HL-60/S4 treated with retinoic acid at 250 ng/mL for 4 days and 3 days (cell line): Measurements from ENCODE around the gene MEIOB.
"Not testable (repeated sequence)": the region's sequence is repeated elsewhere in the genome, so short reads cannot be mapped to it uniquely, and the experiment has no call there.

Experiments
- in situ Hi-C: fragments of 300-500 bp; cut with MboI; formaldehyde crosslinking; loops from 2 replicates; pipeline ENCODE4 v1.7.0; 2022; ENCODE audit warnings: low sequenced_read_pairs

The MEIOB gene

GRCh38 chr16:1907226-1907860, 35.4 kb upstream of the MEIOB start:
- in situ Hi-C loops, result no loop called here

GRCh38 chr16:1906846-1907165, 34.8 kb upstream of the MEIOB start:
- in situ Hi-C loops, result no loop called here

GRCh38 chr16:1906055-1906845, 34.3 kb upstream of the MEIOB start:
- in situ Hi-C loops, result no loop called here

GRCh38 chr16:1903845-1904840, 32.2 kb upstream of the MEIOB start:
- in situ Hi-C loops, result no loop called here

GRCh38 chr16:1903220-1903574, 31.2 kb upstream of the MEIOB start:
- in situ Hi-C loops, result no loop called here

GRCh38 chr16:1902547-1903219, 30.7 kb upstream of the MEIOB start:
- in situ Hi-C loops, result no loop called here

- in situ Hi-C loops, result no loop called here
Measured at GRCh38 chr16:1900452-1900774, 28.4 kb upstream of the MEIOB start.

GRCh38 chr16:1899641-1900451, 27.9 kb upstream of the MEIOB start:
- in situ Hi-C loops, result no loop called here

- in situ Hi-C loops, result not testable (repeated sequence)
Measured at GRCh38 chr16:1897692-1898091, 25.7 kb upstream of the MEIOB start.

- in situ Hi-C loops, result no loop called here
Measured at GRCh38 chr16:1895949-1896675, 24.1 kb upstream of the MEIOB start.

GRCh38 chr16:1895068-1895467, 23.1 kb upstream of the MEIOB start:
- in situ Hi-C loops, result no loop called here

GRCh38 chr16:1890708-1891050, 18.7 kb upstream of the MEIOB start:
- in situ Hi-C loops, result no loop called here

- in situ Hi-C loops, result no loop called here
Measured at GRCh38 chr16:1890024-1890707, 18.2 kb upstream of the MEIOB start.

- in situ Hi-C loops, result no loop called here
Measured at GRCh38 chr16:1887711-1888354, 15.9 kb upstream of the MEIOB start.

GRCh38 chr16:1884889-1885288, 12.9 kb upstream of the MEIOB start:
- in situ Hi-C loops, result no loop called here

GRCh38 chr16:1884155-1884760, 12.3 kb upstream of the MEIOB start:
- in situ Hi-C loops, result no loop called here

- in situ Hi-C loops, result not testable (repeated sequence)
Measured at GRCh38 chr16:1881172-1881571, 9.2 kb upstream of the MEIOB start.

GRCh38 chr16:1879477-1879876, 7.5 kb upstream of the MEIOB start:
- in situ Hi-C loops, result no loop called here
